HepG2 (cell line): ENCODE results near the gene PLIN5. TPM values are rescaled to one million over a fixed set of nuclear protein-coding genes. Genes with fewer than 3 reads are reported as not detected.

Source experiments
- AKAP8 ChIP-seq: sonication (generic); formaldehyde crosslinking; IDR thresholded peaks from 2 replicates; pipeline ENCODE4 v1.5.1; 2020; ENCODE audit warnings: mild to moderate bottlenecking, missing genetic modification reagents
- ATRX ChIP-seq: sonication (generic); formaldehyde crosslinking; IDR thresholded peaks from 2 replicates; pipeline ENCODE4 v1.4.0; 2020; ENCODE audit warnings: missing genetic modification reagents, borderline replicate concordance
- CENPT ChIP-seq: sonication (generic); formaldehyde crosslinking; IDR thresholded peaks from 2 replicates; pipeline ENCODE4 v1.8.0; 2022; ENCODE audit warnings: low read depth, mild to moderate bottlenecking, moderate library complexity, missing genetic modification reagents
- GTF2F1 ChIP-seq: fragments of 150-350 bp; IDR thresholded peaks from 2 replicates; pipeline ENCODE4 v1.6.1; 2014; ENCODE audit warnings: low read length
- HHEX ChIP-seq: IDR thresholded peaks from 2 replicates; pipeline ENCODE4 v1.6.1; 2016; ENCODE audit warnings: control low read depth
- MTF2 ChIP-seq: sonication (generic); formaldehyde crosslinking; IDR thresholded peaks from 2 replicates; pipeline ENCODE4 v1.5.0; 2020; ENCODE audit warnings: missing genetic modification reagents, borderline replicate concordance
- NCOR1 ChIP-seq: fragments of 200-600 bp; sonication (generic); IDR thresholded peaks from 2 replicates; pipeline ENCODE4 v1.7.0; 2017; ENCODE audit warnings: antibody characterized with exemption, low read length, borderline replicate concordance
- PRMT3 ChIP-seq: sonication (generic); formaldehyde crosslinking; IDR thresholded peaks from 2 replicates; pipeline ENCODE4 v1.8.1; 2022; ENCODE audit warnings: low read depth, mild to moderate bottlenecking, moderate library complexity, missing genetic modification reagents, borderline replicate concordance
- RAD21 ChIP-seq: fragments of 450-650 bp; formaldehyde crosslinking; IDR thresholded peaks from 2 replicates; pipeline ENCODE4 v1.5.0; 2020; ENCODE audit warnings: mild to moderate bottlenecking
- RBM22 ChIP-seq: fragments of 200-400 bp; formaldehyde crosslinking; optimal IDR thresholded peaks from 2 replicates; pipeline ENCODE3; 2017; ENCODE audit warnings: mild to moderate bottlenecking, low read length, moderate library complexity
- RCOR2 ChIP-seq: IDR thresholded peaks from 2 replicates; pipeline ENCODE4 v1.6.1; 2016; ENCODE audit warnings: missing biosample characterization, missing genetic modification reagents
- SAP130 ChIP-seq: IDR thresholded peaks from 2 replicates; pipeline ENCODE4 v1.6.1; 2016; ENCODE audit warnings: low read depth
- TCF7 ChIP-seq: sonication (generic); IDR thresholded peaks from 2 replicates; pipeline ENCODE4 v1.6.1; 2016; ENCODE audit warnings: antibody characterized with exemption, low read depth
- ZBTB38 ChIP-seq: sonication (generic); formaldehyde crosslinking; IDR thresholded peaks from 2 replicates; pipeline ENCODE4 v1.5.1; 2020; ENCODE audit warnings: mild to moderate bottlenecking, missing genetic modification reagents
- ZMYM3 ChIP-seq: sonication (generic); formaldehyde crosslinking; IDR thresholded peaks from 2 replicates; pipeline ENCODE4 v1.5.1; 2020; ENCODE audit warnings: mild to moderate bottlenecking, missing genetic modification reagents
- ZNF33A ChIP-seq: sonication (generic); formaldehyde crosslinking; IDR thresholded peaks from 2 replicates; pipeline ENCODE4 v1.5.1; 2020; ENCODE audit warnings: missing genetic modification reagents, mild to moderate bottlenecking, moderate library complexity, borderline replicate concordance
- ZNF562 ChIP-seq: sonication (generic); formaldehyde crosslinking; IDR thresholded peaks from 2 replicates; pipeline ENCODE4 v1.8.0; 2022; ENCODE audit warnings: missing genetic modification reagents, borderline replicate concordance
- ZNF607 ChIP-seq: sonication (generic); formaldehyde crosslinking; IDR thresholded peaks from 2 replicates; pipeline ENCODE4 v1.5.1; 2020; ENCODE audit warnings: missing genetic modification reagents, mild to moderate bottlenecking, borderline replicate concordance
- ZNF768 ChIP-seq: sonication (generic); formaldehyde crosslinking; IDR thresholded peaks from 2 replicates; pipeline ENCODE4 v1.4.0; 2020; ENCODE audit warnings: missing genetic modification reagents
- polyA plus RNA-seq, 8 experiments: library from polyadenylated mRNA; depleted of rRNA in 3 of 8; stranded (reverse) in 7 of 8; unstranded in 1 of 8; fragments of >200 nt; fragmentation: Illumina TruSeq in 4 of 8; extraction: Trizol in 4 of 8; gene quantifications; 2 replicates each; pipeline versions ENCODE4 v1.2.1 to v1.2.3, GENCODE V29; 2011 to 2016; ENCODE audit warnings: low read depth in 4 of 8, missing spikeins in 1 of 8, mixed read lengths in 1 of 8; ENCODE audit not compliant: insufficient read depth in 1 of 8
- total RNA-seq, 5 experiments: library from RNA; depleted of rRNA; stranded (reverse); fragments of >200 nt; fragmentation: Illumina TruSeq; extraction: Trizol; gene quantifications; 2 replicates each; pipeline ENCODE4 v1.2.3, GENCODE V29; 2016; ENCODE audit warnings: low read depth in 1 of 5
- TF ChIP-seq, protein P1 (sequence below): IDR thresholded peaks from 2 replicates; pipeline ENCODE4 v1.6.1; 2012; ENCODE audit warnings: low read length, improper control_type of control experiment
- TF ChIP-seq, protein P2 (sequence below): sonication (generic); formaldehyde crosslinking; IDR thresholded peaks from 2 replicates; pipeline ENCODE4 v1.4.0; 2020; ENCODE audit warnings: mild to moderate bottlenecking, low read depth, missing genetic modification reagents
- TF ChIP-seq, protein P3 (sequence below): sonication (generic); IDR thresholded peaks from 2 replicates; pipeline ENCODE4 v1.6.1; 2016; ENCODE audit warnings: low read depth, borderline replicate concordance
- TF ChIP-seq, protein P4 (sequence below): sonication (generic); formaldehyde crosslinking; IDR thresholded peaks from 2 replicates; pipeline ENCODE4 v1.5.1; 2020; ENCODE audit warnings: mild to moderate bottlenecking, missing genetic modification reagents, moderate library complexity

PLIN5 gene
- total and polyA plus RNA-seq, 2 of the 13 experiments (the other 11 are each of a cell fraction or from before 2014, with no cell fraction given), result 1.8 to 4.8 TPM

DNA sequence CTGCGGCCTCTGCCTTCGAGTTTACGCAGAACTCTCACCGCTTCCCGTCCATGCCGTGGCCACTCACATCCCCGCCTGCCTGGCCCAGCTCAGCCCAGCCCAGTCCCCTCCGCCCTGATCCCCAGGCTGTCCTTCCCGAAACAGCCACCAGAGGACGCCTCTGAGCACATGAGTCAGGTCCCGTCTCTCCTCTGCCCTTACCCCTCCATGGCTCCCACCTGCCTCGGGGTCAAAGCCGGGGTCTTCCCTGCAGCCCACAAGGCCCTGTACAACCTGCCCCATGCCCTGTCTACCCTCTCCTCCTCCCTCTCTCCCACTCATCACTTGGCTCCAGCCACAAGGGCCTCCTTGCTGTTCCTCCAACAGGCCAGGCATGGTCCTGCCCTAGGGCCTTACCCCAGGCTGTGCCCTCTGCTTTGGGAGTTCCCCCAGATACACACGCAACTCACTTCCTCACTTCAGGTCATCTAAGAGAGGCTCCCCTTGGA is 32.6 kb upstream of the PLIN5 start (continued):
- TF ChIP-seq, protein P1, sequence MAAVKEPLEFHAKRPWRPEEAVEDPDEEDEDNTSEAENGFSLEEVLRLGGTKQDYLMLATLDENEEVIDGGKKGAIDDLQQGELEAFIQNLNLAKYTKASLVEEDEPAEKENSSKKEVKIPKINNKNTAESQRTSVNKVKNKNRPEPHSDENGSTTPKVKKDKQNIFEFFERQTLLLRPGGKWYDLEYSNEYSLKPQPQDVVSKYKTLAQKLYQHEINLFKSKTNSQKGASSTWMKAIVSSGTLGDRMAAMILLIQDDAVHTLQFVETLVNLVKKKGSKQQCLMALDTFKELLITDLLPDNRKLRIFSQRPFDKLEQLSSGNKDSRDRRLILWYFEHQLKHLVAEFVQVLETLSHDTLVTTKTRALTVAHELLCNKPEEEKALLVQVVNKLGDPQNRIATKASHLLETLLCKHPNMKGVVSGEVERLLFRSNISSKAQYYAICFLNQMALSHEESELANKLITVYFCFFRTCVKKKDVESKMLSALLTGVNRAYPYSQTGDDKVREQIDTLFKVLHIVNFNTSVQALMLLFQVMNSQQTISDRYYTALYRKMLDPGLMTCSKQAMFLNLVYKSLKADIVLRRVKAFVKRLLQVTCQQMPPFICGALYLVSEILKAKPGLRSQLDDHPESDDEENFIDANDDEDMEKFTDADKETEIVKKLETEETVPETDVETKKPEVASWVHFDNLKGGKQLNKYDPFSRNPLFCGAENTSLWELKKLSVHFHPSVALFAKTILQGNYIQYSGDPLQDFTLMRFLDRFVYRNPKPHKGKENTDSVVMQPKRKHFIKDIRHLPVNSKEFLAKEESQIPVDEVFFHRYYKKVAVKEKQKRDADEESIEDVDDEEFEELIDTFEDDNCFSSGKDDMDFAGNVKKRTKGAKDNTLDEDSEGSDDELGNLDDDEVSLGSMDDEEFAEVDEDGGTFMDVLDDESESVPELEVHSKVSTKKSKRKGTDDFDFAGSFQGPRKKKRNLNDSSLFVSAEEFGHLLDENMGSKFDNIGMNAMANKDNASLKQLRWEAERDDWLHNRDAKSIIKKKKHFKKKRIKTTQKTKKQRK, result no peak
- TF ChIP-seq, protein P2, sequence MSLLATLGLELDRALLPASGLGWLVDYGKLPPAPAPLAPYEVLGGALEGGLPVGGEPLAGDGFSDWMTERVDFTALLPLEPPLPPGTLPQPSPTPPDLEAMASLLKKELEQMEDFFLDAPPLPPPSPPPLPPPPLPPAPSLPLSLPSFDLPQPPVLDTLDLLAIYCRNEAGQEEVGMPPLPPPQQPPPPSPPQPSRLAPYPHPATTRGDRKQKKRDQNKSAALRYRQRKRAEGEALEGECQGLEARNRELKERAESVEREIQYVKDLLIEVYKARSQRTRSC, result no peak
- TF ChIP-seq ZNF607, result no peak
- TF ChIP-seq ZNF562 (CRISPR knock-in tag), result no peak
- no peak for TF ChIP-seq MTF2
- peak; percentile 81 for TF ChIP-seq RBM22
- no peak for TF ChIP-seq GTF2F1
- TF ChIP-seq PRMT3 (CRISPR knock-in tag), result no peak
- no peak for TF ChIP-seq ZNF33A (CRISPR knock-in tag)
- TF ChIP-seq ATRX (CRISPR knock-in tag), result no peak
- TF ChIP-seq, protein P3, sequence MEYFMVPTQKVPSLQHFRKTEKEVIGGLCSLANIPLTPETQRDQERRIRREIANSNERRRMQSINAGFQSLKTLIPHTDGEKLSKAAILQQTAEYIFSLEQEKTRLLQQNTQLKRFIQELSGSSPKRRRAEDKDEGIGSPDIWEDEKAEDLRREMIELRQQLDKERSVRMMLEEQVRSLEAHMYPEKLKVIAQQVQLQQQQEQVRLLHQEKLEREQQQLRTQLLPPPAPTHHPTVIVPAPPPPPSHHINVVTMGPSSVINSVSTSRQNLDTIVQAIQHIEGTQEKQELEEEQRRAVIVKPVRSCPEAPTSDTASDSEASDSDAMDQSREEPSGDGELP, result no peak
- TF ChIP-seq SAP130 (CRISPR knock-in tag), result no peak
- peak; percentile 82; the same call in 1 of the 2 replicates for TF ChIP-seq ZBTB38 (CRISPR knock-in tag)
- peak; percentile 78 for TF ChIP-seq RAD21 (CRISPR knock-in tag)
- TF ChIP-seq TCF7, result no peak
- TF ChIP-seq NCOR1, result no peak
- TF ChIP-seq AKAP8 (CRISPR knock-in tag), result peak; percentile 75; the same call in 1 of the 2 replicates
- peak; percentile 29; the same call in 1 of the 2 replicates for TF ChIP-seq RCOR2
- peak; percentile 79; the same call in 1 of the 2 replicates for TF ChIP-seq CENPT (CRISPR knock-in tag)
- peak; percentile 97 for TF ChIP-seq ZMYM3 (CRISPR knock-in tag)
- TF ChIP-seq, protein P4, sequence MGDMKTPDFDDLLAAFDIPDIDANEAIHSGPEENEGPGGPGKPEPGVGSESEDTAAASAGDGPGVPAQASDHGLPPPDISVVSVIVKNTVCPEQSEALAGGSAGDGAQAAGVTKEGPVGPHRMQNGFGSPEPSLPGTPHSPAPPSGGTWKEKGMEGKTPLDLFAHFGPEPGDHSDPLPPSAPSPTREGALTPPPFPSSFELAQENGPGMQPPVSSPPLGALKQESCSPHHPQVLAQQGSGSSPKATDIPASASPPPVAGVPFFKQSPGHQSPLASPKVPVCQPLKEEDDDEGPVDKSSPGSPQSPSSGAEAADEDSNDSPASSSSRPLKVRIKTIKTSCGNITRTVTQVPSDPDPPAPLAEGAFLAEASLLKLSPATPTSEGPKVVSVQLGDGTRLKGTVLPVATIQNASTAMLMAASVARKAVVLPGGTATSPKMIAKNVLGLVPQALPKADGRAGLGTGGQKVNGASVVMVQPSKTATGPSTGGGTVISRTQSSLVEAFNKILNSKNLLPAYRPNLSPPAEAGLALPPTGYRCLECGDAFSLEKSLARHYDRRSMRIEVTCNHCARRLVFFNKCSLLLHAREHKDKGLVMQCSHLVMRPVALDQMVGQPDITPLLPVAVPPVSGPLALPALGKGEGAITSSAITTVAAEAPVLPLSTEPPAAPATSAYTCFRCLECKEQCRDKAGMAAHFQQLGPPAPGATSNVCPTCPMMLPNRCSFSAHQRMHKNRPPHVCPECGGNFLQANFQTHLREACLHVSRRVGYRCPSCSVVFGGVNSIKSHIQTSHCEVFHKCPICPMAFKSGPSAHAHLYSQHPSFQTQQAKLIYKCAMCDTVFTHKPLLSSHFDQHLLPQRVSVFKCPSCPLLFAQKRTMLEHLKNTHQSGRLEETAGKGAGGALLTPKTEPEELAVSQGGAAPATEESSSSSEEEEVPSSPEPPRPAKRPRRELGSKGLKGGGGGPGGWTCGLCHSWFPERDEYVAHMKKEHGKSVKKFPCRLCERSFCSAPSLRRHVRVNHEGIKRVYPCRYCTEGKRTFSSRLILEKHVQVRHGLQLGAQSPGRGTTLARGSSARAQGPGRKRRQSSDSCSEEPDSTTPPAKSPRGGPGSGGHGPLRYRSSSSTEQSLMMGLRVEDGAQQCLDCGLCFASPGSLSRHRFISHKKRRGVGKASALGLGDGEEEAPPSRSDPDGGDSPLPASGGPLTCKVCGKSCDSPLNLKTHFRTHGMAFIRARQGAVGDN, result peak; percentile 42; the same call in 1 of the 2 replicates
- peak; percentile 48; the same call in 1 of the 2 replicates for TF ChIP-seq ZNF768 (CRISPR knock-in tag)
- TF ChIP-seq HHEX (CRISPR knock-in tag), result no peak
